Vagina (tissue), 2 donors: Measurements from ENCODE around the gene CDIP1.

Source experiments
- POLR2A ChIP-seq, 2 donors: fragments of 450-650 bp; IDR thresholded peaks; one replicate each; pipeline ENCODE4 v1.6.1; 2017; ENCODE audit warnings: antibody characterized with exemption in 2 of 2, mild to moderate bottlenecking in 2 of 2, moderate library complexity in 2 of 2
- TF ChIP-seq, protein P1 (sequence below), 3 experiments: fragments of 450-650 bp in 2 of 3; fragments of 200-600 bp in 1 of 3; sonication (generic) in 1 of 3; IDR thresholded peaks; one replicate each; pipeline ENCODE4 v1.5.1; 2017 to 2019; ENCODE audit warnings: antibody characterized with exemption in 3 of 3, mild to moderate bottlenecking in 2 of 3, moderate library complexity in 2 of 3

DNA sequence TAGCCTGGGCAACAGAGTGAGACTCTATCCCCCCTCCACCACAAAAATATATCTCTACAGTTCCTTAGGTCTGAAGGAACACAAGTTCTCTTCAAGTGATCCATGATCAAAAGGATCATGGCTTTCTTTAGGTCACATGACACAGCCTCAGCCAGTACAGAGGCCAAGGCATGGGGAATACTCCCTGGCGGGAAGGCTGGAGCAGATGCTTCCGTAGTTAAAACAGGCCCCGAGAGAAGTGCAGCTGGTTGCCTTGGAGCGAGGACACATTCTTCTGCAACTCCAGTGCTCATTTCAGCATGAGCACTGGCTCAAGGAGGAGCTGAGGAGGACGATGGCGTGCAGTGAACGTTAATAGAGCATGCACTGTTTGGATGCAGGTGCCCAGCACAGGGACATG lies 13.5 kb downstream of the CDIP1 start:
- TF ChIP-seq POLR2A (IDR thresholded peaks at IDR 0.05), result no peak
- TF ChIP-seq, protein P1, sequence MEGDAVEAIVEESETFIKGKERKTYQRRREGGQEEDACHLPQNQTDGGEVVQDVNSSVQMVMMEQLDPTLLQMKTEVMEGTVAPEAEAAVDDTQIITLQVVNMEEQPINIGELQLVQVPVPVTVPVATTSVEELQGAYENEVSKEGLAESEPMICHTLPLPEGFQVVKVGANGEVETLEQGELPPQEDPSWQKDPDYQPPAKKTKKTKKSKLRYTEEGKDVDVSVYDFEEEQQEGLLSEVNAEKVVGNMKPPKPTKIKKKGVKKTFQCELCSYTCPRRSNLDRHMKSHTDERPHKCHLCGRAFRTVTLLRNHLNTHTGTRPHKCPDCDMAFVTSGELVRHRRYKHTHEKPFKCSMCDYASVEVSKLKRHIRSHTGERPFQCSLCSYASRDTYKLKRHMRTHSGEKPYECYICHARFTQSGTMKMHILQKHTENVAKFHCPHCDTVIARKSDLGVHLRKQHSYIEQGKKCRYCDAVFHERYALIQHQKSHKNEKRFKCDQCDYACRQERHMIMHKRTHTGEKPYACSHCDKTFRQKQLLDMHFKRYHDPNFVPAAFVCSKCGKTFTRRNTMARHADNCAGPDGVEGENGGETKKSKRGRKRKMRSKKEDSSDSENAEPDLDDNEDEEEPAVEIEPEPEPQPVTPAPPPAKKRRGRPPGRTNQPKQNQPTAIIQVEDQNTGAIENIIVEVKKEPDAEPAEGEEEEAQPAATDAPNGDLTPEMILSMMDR (IDR thresholded peaks at IDR 0.05), result no peak
